Motor neuron (in vitro differentiated cells): Measurements from ENCODE around the gene ZNRF4. TPM values are rescaled to one million over a fixed set of nuclear protein-coding genes. Genes with fewer than 3 reads are reported as not detected.

Experiments used
- ATAC-seq, 8 experiments: fragments of 200-7000 bp; cut with Tn5 transposase; replicated peaks in 6 of 8; 2 replicates each; pipeline ENCODE4 v1.8.0; 2021; ENCODE audit warnings: mild to moderate bottlenecking in 8 of 8, moderate library complexity in 8 of 8
- H3K27ac ChIP-seq, 2 donors: fragments of 250-450 bp; sonication (Bioruptor Pico); 2 replicates each; pipeline ENCODE4 v1.9.0; 2021; ENCODE audit warnings: antibody characterized with exemption in 2 of 2, mild to moderate bottlenecking in 2 of 2, moderate library complexity in 1 of 2
- H3K4me1 ChIP-seq, 2 donors: fragments of 250-450 bp; sonication (Bioruptor Pico); replicated peaks in 1 of 2; 2 replicates each; pipeline ENCODE4 v1.6.1; 2021; ENCODE audit warnings: antibody characterized with exemption in 2 of 2, mild to moderate bottlenecking in 2 of 2, moderate library complexity in 1 of 2
- H3K4me3 ChIP-seq, 5 donors: fragments of 250-450 bp; sonication (Bioruptor Pico); 2 replicates each; pipeline ENCODE4 v1.9.0; 2021; ENCODE audit warnings: antibody characterized with exemption in 5 of 5, mild to moderate bottlenecking in 5 of 5, moderate library complexity in 4 of 5
- WGBS, 10 experiments: fragments of 450-650 bp; shearing (Covaris generic); methylation state at CpG; one replicate each; pipeline ENCODE4 v1.0.0; 2022; 5-methylcytosine and 5-hydroxymethylcytosine counted together
- in situ Hi-C, 9 experiments: fragments of 400-800 bp; cut with MboI; loops; one replicate each; pipeline ENCODE4 v1.15.0; 2021; ENCODE audit warnings: low sequenced_read_pairs in 9 of 9, low pct_unique_long_range_greater_than_20kb in 2 of 9; ENCODE audit not compliant: unreplicated experiment in 9 of 9
- total RNA-seq, 8 experiments: library from RNA; unstranded; fragments of 300-600 nt; gene quantifications; 2 replicates each; pipeline versions ENCODE4 v1.2.3 to v1.2.4, GENCODE V29; 2022

ZNRF4 gene
- total RNA-seq, 8 experiments from 2014 or later: 0.11 to 0.29 (median 0.19) TPM; not detected in 4

DNA sequence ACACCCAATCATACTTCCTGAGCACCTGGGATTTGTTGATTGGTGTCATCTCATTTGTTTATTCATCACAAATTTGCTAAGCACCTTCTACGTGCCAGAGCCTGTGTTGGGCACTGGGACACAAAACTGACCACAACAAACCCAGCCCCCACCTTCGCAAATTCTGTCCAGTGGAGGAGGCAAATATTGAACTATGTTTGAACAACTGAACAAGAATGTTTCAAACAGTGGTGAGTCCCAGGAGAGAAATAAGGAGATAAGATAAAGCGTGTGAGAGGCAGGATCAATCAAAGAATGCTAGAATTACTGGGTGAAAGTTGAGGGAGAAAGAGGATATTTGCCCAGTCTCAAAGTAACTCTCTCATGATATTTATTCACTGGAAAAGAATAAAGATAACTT is 8.7 kb downstream of the ZNRF4 start:
- no peak overlapping the region for H3K27ac ChIP-seq
- ATAC-seq: no peak
- 7 to 90% (median 76%) methylated on average over 1 to 3 of the region's 3 CpGs; no CpG with 5 or more reads in 1 of the 10 experiments for WGBS, 10 experiments
- peaks cover 2 to 3% of the 10 kb centered on the region in 2 donors for H3K4me1 ChIP-seq
- in situ Hi-C loops: no loop called here
- H3K4me3 ChIP-seq: no peak overlapping the region

DNA sequence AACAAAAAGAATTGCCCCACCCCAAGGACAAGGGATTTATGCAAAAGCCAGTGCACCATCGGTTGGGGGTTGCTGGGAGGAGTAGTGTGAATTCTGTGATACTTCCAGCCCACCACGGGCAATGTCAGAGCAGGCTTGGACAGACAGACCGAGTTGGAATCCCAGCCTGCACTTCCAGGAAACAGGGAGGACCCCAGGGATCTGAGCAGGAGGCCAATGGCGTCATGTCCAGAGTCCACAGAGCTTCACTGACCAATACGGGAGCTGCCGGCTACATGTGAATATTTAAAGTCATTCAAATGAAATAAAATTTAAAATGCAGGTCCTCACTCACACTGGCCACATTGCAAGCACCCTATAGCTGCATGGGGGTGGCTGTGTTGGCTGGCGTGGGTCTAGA is 10.9 kb downstream of the ZNRF4 start:
- peak in 2 of 8 experiments; percentile 38 to 42 for ATAC-seq
- 12 to 100% (median 70%) methylated on average over 1 to 5 of the region's 7 CpGs; no CpG with 5 or more reads in 1 of the 10 experiments for WGBS, 10 experiments
- Histone ChIP-seq H3K4me3 (no peak overlapping the region), H3K27ac (no peak overlapping the region), H3K4me1 (peaks cover 3 to 4% of the 10 kb centered on the region in 2 donors)
- in situ Hi-C loops: no loop called here

DNA sequence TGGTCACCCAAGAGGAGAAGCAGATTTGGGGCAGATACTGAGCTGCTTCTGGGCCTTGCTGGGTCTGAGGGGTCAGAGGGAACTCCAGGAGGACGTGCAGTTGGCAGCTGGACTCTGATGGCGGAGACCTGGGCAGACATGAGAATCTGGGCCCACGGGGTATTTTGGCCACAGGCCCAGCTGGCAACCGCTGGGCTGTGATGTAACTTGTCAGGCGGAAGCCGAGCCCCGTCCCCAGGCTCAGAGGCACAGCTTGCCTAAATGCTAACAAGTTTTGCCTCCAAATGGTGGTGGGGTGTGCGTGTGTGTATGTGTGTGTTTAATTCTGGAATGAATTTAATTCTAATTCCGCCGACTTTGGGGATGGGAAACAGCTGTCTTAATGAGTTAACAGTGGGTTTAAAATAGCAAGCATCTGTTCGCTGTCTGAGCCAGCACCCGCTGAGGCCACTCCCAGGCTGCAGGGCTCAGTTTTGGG is 11.6 kb downstream of the ZNRF4 start:
- in situ Hi-C loops: no loop called here
- peak in 5 of 8 experiments; percentile 10 to 76 (median 31) for ATAC-seq
- peaks cover 3 to 4% of the 10 kb centered on the region in 2 donors for H3K4me1 ChIP-seq

DNA sequence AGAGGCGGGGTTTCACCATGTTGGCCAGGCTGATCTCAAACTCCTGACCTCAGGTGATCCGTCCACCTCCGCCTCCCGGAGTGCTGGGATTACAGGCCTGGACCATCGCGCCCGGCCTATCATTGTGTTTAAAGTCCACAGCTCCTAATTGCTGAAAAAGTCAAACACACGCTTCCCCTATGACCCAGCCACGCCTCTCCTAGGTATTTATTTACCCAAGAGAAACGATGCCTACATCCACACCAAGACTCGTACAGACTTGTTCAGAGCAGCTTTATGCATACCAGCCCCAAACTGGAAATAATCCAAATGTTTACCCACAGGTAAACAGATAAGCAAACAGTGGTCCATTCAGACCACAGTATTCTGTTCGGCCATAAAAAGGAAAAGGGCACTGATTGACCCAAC is 15.1 kb downstream of the ZNRF4 start:
- no peak overlapping the region for H3K27ac ChIP-seq
- 40 to 100% (median 86%) methylated on average over 1 to 8 of the region's 12 CpGs; no CpG with 5 or more reads in 5 of the 10 experiments for WGBS, 10 experiments
- in situ Hi-C loops: no loop called here
- ATAC-seq: no peak
- H3K4me1 ChIP-seq: peaks cover 11% of the 10 kb centered on the region in 2 donors
- H3K4me3 ChIP-seq: no peak overlapping the region

More for the DNA sequence above, 11.6 kb downstream of the ZNRF4 start:
- 0 to 73% (median 62%) methylated on average over 1 to 6 of the region's 12 CpGs; no CpG with 5 or more reads in 4 of the 10 experiments for WGBS, 10 experiments
- Histone ChIP-seq H3K27ac (no peak overlapping the region), H3K4me3 (no peak overlapping the region)

DNA sequence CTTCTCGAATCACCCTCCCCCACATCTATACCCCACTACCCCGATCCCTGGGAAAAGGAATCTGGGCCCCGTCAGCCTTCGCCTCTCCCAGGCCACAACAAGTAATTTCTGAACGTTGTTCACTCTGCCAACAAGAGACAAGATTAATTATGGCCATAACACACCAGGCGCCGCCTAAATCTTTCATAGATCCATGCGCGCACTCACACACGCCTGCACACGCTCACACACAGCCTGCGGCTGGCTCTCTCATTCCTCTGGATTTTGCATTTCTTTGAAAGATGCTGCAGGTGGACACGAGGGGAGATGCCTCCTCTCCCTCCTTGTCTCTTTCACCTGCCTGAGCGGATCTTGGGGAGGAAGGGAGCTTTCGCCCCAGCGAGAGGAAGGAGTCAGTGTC is 17.1 kb downstream of the ZNRF4 start:
- Histone ChIP-seq H3K4me3 (no peak overlapping the region), H3K27ac (peak overlapping the region; percentile 34 to 52), H3K4me1 (peaks cover 8 to 11% of the 10 kb centered on the region in 2 donors)
- peak in 6 of 8 experiments; percentile 22 to 94 (median 71) for ATAC-seq
- WGBS, 10 experiments: 40 to 100% (median 59%) methylated on average over 2 to 11 of the region's 16 CpGs; no CpG with 5 or more reads in 5 of the 10 experiments
- in situ Hi-C loops: no loop called here

DNA sequence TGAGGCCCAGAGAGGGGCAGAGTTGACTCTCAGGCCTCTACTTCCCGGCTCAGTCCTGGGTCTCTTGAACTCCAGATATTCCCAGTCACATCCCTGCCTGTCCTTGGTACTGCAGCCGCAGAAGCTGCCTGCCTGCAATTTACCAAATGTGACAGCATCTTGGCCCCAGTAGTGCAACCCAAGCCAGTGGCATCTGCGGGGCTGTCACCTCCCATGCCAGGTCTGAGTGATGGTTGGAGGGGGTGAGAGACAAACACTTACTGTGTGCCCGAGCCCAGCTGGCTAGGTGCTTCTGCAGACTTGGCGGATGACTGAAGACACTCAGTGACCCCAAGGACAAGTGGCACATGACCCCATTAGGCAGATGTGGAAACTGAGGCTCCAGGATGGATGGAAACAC is 18.4 kb downstream of the ZNRF4 start:
- ATAC-seq: no peak
- WGBS, 10 experiments: 80 to 100% (median 100%) methylated on average over 1 to 4 of the region's 5 CpGs; no CpG with 5 or more reads in 5 of the 10 experiments

DNA sequence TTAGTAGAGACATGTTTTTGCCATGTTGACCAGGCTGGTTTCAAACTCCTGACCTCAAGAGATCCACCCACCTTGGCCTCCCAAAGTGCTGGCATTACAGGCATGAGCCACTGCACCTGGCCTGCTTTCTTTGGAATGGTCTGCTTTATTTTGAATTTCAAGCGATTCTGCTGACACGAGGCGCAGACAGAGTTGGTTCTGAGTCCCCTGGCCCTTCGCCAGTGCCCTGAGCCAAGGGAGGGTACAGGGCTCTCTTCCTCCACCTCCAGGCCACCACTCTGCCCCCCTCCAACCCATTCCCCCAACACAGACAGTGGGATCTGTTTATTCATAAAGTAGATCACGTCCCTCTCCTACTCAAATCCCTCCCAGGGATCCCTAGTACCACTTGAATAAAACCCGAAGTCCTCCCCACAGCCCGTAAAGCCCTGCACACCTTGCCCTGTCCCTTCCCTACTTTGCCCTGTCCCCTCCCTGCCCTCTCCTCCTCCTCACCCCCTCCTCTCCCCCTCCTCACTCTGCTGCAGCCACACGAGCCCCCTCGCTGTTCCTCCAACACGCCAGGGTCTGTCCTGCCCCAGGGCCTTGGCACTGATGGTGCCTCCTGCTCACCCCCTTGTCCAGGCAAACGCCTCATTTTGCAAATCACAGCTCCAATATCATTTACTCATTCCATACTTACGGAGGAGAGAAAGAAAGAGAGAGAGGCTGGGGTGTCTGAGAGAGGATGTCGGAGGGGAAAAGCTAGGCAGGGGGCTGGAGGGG is 22.4 kb downstream of the ZNRF4 start:
- Histone ChIP-seq H3K4me3 (no peak overlapping the region), H3K4me1 (peaks cover 3 to 5% of the 10 kb centered on the region in 2 donors), H3K27ac (no peak overlapping the region)
- ATAC-seq: no peak
- in situ Hi-C loops: no loop called here
- 67% methylated on average over 3 of the region's 13 CpGs; no CpG with 5 or more reads in 9 of the 10 experiments for WGBS, 10 experiments

More for the DNA sequence above, 18.4 kb downstream of the ZNRF4 start:
- peaks cover 8 to 11% of the 10 kb centered on the region in 2 donors for H3K4me1 ChIP-seq
- no peak overlapping the region for H3K4me3 ChIP-seq
- in situ Hi-C loops: no loop called here
- no peak overlapping the region for H3K27ac ChIP-seq

DNA sequence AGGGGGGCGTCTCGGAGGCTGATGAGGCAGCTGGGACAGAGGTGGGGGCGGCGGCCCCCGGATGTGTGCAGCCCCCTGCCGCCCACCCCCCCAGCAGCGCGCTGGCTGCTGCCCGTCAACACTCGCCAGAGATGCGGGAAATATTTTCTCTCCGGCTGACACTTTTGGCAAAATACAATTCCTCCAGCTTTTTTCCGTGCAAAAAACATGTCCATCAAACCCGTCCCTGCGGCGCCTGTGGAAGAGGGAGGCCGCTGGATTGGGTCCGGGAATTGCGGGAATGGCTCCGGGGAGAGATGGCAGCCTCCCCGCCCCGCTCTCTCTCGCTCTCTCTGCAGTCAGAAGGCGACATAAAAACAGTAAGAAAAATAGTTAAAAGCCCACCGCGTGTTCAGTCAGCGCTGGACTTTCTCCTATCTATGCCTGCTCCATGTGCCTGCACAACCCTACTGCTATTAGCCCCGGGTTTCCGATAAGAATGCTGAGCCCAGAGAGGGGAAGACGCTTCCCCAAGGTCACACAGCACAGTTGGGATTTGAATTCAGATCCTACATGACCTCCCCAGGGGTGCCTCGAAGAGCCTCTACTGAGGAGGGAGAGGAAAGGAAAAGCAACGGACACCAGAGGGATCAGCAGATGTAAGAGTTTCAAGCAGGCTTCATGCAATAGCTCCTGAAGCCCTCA is 23.2 kb downstream of the ZNRF4 start:
- in situ Hi-C loops: no loop called here
- Histone ChIP-seq H3K27ac (no peak overlapping the region), H3K4me3 (peak overlapping the region in 2 of 5 donors; percentile 4 to 13), H3K4me1 (peaks cover 3 to 5% of the 10 kb centered on the region in 2 donors)
- WGBS, 10 experiments: 15 to 90% (median 39%) methylated on average over 1 to 10 of the region's 32 CpGs; no CpG with 5 or more reads in 3 of the 10 experiments
- ATAC-seq: peak in 3 of 8 experiments; percentile 30 to 46 (median 31)

DNA sequence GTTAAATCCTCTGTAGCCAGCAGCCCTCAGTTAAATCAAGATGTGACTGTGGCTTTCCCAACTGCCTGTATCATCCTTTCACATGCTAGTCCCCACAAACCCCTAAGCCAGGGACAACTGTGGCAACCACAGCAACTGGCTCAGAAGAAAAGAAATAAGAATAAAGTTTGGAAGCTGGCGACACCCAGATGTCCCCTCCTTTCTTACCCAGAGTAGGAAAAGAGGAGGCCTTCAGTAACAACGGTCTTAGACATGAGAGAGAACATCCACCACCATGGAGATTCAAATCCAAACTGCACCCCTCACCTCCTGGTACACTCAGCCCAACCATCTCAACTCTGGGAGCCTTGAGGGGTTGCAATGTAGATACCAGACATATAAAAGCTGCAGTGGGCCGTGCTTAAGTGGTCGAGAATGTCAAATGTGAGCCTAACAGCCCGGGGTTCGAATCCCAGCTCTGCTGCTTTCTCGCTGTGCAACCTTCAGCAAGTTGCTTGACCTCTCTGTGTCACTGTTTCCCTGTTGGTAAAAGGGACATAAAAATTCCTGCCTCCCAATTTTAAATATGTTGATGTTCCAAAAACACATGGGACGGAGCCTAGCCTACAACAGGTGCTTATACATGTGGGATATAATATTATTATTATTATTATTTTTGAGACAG is 23.8 kb downstream of the ZNRF4 start:
- 75 to 100% (median 84%) methylated on average over 1 to 6 of the region's 8 CpGs; no CpG with 5 or more reads in 1 of the 10 experiments for WGBS, 10 experiments
- in situ Hi-C loops: no loop called here
- ATAC-seq: no peak

DNA sequence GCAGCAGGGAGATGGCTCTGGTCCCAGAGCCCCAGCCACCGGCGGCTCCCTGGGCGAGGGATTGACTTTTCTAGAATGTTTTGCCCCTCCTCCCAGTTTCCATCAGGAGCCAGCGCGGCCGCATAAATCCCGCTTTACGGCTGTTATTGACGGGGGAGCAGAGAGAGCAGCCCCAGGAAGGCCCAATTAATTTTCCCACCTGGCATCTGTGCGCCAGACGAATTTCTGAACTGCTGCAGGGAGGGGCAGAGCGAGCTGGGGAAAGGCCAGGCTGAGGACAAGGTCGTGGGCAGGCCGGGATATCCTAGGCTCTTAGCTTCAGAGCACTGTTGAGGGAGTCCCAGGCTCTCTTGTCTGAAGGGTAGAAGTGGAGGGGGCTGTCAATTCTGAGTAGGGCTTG is 24.7 kb downstream of the ZNRF4 start:
- peak in 7 of 8 experiments; percentile 18 to 89 (median 80) for ATAC-seq
- Histone ChIP-seq H3K4me1 (peaks cover 8 to 10% of the 10 kb centered on the region in 2 donors), H3K4me3 (no peak overlapping the region), H3K27ac (peak overlapping the region; percentile 33)
- WGBS, 10 experiments: 16 to 80% (median 36%) methylated on average over 1 to 9 of the region's 14 CpGs; no CpG with 5 or more reads in 6 of the 10 experiments
- in situ Hi-C loops: no loop called here

More for the DNA sequence above, 23.8 kb downstream of the ZNRF4 start:
- H3K27ac ChIP-seq: no peak overlapping the region
- no peak overlapping the region for H3K4me3 ChIP-seq
- H3K4me1 ChIP-seq: peaks cover 3 to 5% of the 10 kb centered on the region in 2 donors

DNA sequence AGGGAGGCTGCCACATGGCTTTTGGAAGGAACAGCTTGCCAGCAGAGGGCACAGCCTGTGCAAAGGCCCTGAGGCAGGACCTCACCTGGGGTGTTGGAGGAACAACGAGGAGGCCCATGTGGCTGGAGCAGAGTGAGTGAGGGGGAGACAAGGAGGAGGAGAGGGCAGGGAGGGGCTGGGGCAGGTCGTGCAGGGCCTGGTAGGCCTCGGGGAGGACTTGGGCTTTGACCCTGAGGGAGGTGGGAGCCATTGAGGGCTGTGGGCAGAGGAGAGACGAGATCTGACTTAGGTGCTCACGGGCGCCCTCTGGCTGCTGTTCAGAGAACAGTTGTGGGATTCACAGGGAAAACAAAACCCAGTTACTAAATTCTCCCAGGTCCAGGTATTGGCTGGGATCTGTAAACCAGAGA is 25.2 kb downstream of the ZNRF4 start:
- 0% methylated on average over 2 of the region's 6 CpGs; no CpG with 5 or more reads in 9 of the 10 experiments for WGBS, 10 experiments
- in situ Hi-C loops: no loop called here
- ATAC-seq: peak in 3 of 8 experiments; percentile 17 to 28 (median 24)
- Histone ChIP-seq H3K4me1 (peaks cover 8 to 10% of the 10 kb centered on the region in 2 donors), H3K4me3 (no peak overlapping the region), H3K27ac (peak overlapping the region in 1 of 2 donors; percentile 33)

DNA sequence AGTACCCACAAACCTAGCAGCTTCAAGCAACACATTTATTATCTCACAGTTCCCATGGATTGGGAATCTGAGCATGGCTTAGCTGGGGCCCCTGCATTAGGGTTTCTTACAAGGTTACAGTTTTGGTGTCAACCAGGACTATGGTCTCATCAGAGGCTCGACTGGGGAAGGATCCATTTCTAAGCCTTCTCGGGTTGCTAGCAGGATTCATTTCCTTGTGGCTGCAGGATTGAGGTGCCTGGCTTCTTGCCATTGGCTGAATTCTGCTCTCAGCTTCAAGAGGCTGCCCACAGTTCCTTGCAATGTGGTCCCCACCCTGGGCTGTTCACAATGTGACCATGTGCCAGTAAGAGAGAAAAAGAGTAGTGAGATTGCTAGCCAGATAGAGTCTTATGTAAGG is 26.7 kb downstream of the ZNRF4 start:
- Histone ChIP-seq H3K27ac (no peak overlapping the region), H3K4me3 (no peak overlapping the region), H3K4me1 (peaks cover 8 to 10% of the 10 kb centered on the region in 2 donors)
- in situ Hi-C loops: no loop called here
- no peak for ATAC-seq
- 80 to 100% (median 93%) methylated on average over 1 to 2 of the region's 2 CpGs; no CpG with 5 or more reads in 5 of the 10 experiments for WGBS, 10 experiments
